Suprapubic skin (tissue), 4 donors: ENCODE measurements around the gene PADI6. TPM values are rescaled to one million over a fixed set of nuclear protein-coding genes. Genes with fewer than 3 reads are reported as not detected.

Experiments
- DNase-seq, 2 donors: peaks; one replicate each; pipeline ENCODE4 v3.0.0-alpha.2; 2019; ENCODE audit warnings: low spot score in 2 of 2
- H3K27ac ChIP-seq: fragments of 200-600 bp; sonication (generic); one replicate; pipeline ENCODE4 v1.5.1; 2019
- H3K27me3 ChIP-seq: fragments of 200-600 bp; sonication (generic); one replicate; pipeline ENCODE4 v1.5.1; 2019
- H3K36me3 ChIP-seq: fragments of 200-600 bp; sonication (generic); one replicate; pipeline ENCODE4 v1.5.1; 2019
- H3K4me1 ChIP-seq: fragments of 200-600 bp; sonication (generic); one replicate; pipeline ENCODE4 v1.5.1; 2019
- H3K4me3 ChIP-seq: fragments of 200-600 bp; sonication (generic); one replicate; pipeline ENCODE4 v1.5.1; 2019; ENCODE audit warnings: mild to moderate bottlenecking
- H3K9me3 ChIP-seq: fragments of 200-600 bp; sonication (generic); one replicate; pipeline ENCODE4 v1.5.1; 2019
- CTCF ChIP-seq, 2 donors: fragments of 200-600 bp in 1 of 2; fragments of 450-650 bp in 1 of 2; sonication (generic) in 1 of 2; IDR thresholded peaks; one replicate each; pipeline ENCODE4 v1.5.1; 2016 to 2019; ENCODE audit warnings: antibody characterized with exemption in 2 of 2, mild to moderate bottlenecking in 1 of 2, moderate library complexity in 1 of 2
- EP300 ChIP-seq: sonication (generic); formaldehyde crosslinking; IDR thresholded peaks from one replicate; pipeline ENCODE4 v1.6.1; 2017; ENCODE audit warnings: antibody characterized with exemption
- POLR2A ChIP-seq, 2 donors: fragments of 450-650 bp; IDR thresholded peaks; one replicate each; pipeline ENCODE4 v1.6.1; 2017; ENCODE audit warnings: antibody characterized with exemption in 2 of 2, mild to moderate bottlenecking in 2 of 2, moderate library complexity in 2 of 2
- POLR2AphosphoS5 ChIP-seq, 3 donors: sonication (generic); formaldehyde crosslinking; IDR thresholded peaks; one replicate each; pipeline ENCODE4 v1.6.1; 2017; ENCODE audit warnings: antibody characterized with exemption in 3 of 3
- WGBS: methylation state at CpG from one replicate; pipeline ENCODE4 v1.1.5; 2018; 5-methylcytosine and 5-hydroxymethylcytosine counted together
- total RNA-seq, 4 donors: library from RNA; depleted of rRNA; stranded (reverse); fragments of >200 nt; gene quantifications; one replicate each; pipeline ENCODE4 v1.1.0, GENCODE V29; 2016

Gene PADI6
- total RNA-seq, 4 donors from 2014 or later = not detected

GRCh38 chr1:17400725-17401341, 28.8 kb downstream of the PADI6 start:
- H3K4me1 ChIP-seq = peaks cover 9% of the 10 kb centered on the region
- TF ChIP-seq POLR2AphosphoS5 (IDR thresholded peaks at IDR 0.05) (no peak), EP300 (no peak), CTCF (IDR thresholded peaks at IDR 0.05) (no peak), POLR2A (IDR thresholded peaks at IDR 0.05) (no peak)
- H3K9me3 ChIP-seq = no peaks in the 10 kb centered on the region
- no peak overlapping the region for H3K27ac ChIP-seq
- H3K36me3 ChIP-seq = no peaks in the 10 kb centered on the region
- 88% methylated on average over 7 of the region's 11 CpGs for WGBS
- H3K27me3 ChIP-seq = no peaks in the 10 kb centered on the region
- H3K4me3 ChIP-seq = no peak overlapping the region
- no peak for DNase-seq

GRCh38 chr1:17401841-17402240, 29.8 kb downstream of the PADI6 start:
- Histone ChIP-seq H3K9me3 (no peaks in the 10 kb centered on the region), H3K4me3 (no peak overlapping the region), H3K4me1 (peaks cover 9% of the 10 kb centered on the region), H3K36me3 (peaks cover 3% of the 10 kb centered on the region), H3K27ac (no peak overlapping the region), H3K27me3 (no peaks in the 10 kb centered on the region)
- no peak for TF ChIP-seq EP300
- TF ChIP-seq POLR2A (IDR thresholded peaks at IDR 0.05) = no peak
- no peak for TF ChIP-seq CTCF (IDR thresholded peaks at IDR 0.05)
- no peak for TF ChIP-seq POLR2AphosphoS5 (IDR thresholded peaks at IDR 0.05)
- WGBS = 43% methylated on average over 2 of the region's 4 CpGs
- no peak for DNase-seq

- Histone ChIP-seq H3K27me3 (no peaks in the 10 kb centered on the region), H3K4me3 (no peak overlapping the region), H3K36me3 (peaks cover 8% of the 10 kb centered on the region), H3K4me1 (peaks cover 9% of the 10 kb centered on the region), H3K9me3 (no peaks in the 10 kb centered on the region), H3K27ac (no peak overlapping the region)
- TF ChIP-seq POLR2AphosphoS5 (IDR thresholded peaks at IDR 0.05) = no peak
- TF ChIP-seq CTCF (IDR thresholded peaks at IDR 0.05) = no peak
- TF ChIP-seq EP300 = no peak
- TF ChIP-seq POLR2A (IDR thresholded peaks at IDR 0.05) = no peak
- DNase-seq = no peak
- WGBS = 58% methylated on average over 2 of the region's 3 CpGs
These were observed 31.1 kb downstream of the PADI6 start for GRCh38 chr1:17403081-17403480.

GRCh38 chr1:17404034-17404684, 32.2 kb downstream of the PADI6 start:
- no peak for DNase-seq
- H3K27ac ChIP-seq = no peak overlapping the region
- TF ChIP-seq EP300 = no peak
- no peak for TF ChIP-seq CTCF (IDR thresholded peaks at IDR 0.05)
- no peak for TF ChIP-seq POLR2AphosphoS5 (IDR thresholded peaks at IDR 0.05)
- no peak for TF ChIP-seq POLR2A (IDR thresholded peaks at IDR 0.05)

GRCh38 chr1:17404820-17405219, 32.8 kb downstream of the PADI6 start:
- no peak for DNase-seq
- H3K4me1 ChIP-seq = peaks cover 9% of the 10 kb centered on the region
- 77% methylated on average over 6 of the region's 6 CpGs for WGBS
- H3K27me3 ChIP-seq = no peaks in the 10 kb centered on the region
- no peak overlapping the region for H3K4me3 ChIP-seq
- no peaks in the 10 kb centered on the region for H3K9me3 ChIP-seq
- no peak overlapping the region for H3K27ac ChIP-seq
- peaks cover 25% of the 10 kb centered on the region for H3K36me3 ChIP-seq
- TF ChIP-seq POLR2A (IDR thresholded peaks at IDR 0.05) (no peak), POLR2AphosphoS5 (IDR thresholded peaks at IDR 0.05) (no peak), CTCF (IDR thresholded peaks at IDR 0.05) (no peak), EP300 (no peak)

More at GRCh38 chr1:17404034-17404684, 32.2 kb downstream of the PADI6 start:
- 65% methylated on average over 15 of the region's 15 CpGs for WGBS
- H3K9me3 ChIP-seq = no peaks in the 10 kb centered on the region
- peaks cover 19% of the 10 kb centered on the region for H3K36me3 ChIP-seq
- peaks cover 9% of the 10 kb centered on the region for H3K4me1 ChIP-seq
- H3K27me3 ChIP-seq = no peaks in the 10 kb centered on the region
- H3K4me3 ChIP-seq = no peak overlapping the region
